ENCODE results near the gene AFAP1.

GRCh38 chr4:7857993-7858392 is 81.7 kb downstream of the AFAP1 start:
- TF ChIP-seq CTCF (IDR thresholded peaks at IDR 0.05) (no peak), POLR2AphosphoS5 (IDR thresholded peaks at IDR 0.05; ENCODE audit: low read depth, low read length) (no peak), REST (IDR thresholded peaks at IDR 0.05; ENCODE audit: insufficient read depth in 1 of 2, low read depth in 2 of 2, low read length in 1 of 2) (no peak), TCF7L2 (IDR thresholded peaks at IDR 0.05; ENCODE audit: low read depth, low read length) (no peak), SIN3A (IDR thresholded peaks at IDR 0.05; ENCODE audit: borderline replicate concordance, insufficient read depth, low read depth, low read length) (no peak)
